Astrocyte (in vitro differentiated cells and primary cell): ENCODE measurements around the gene TMUB1. TPM values are rescaled to one million over a fixed set of nuclear protein-coding genes. Genes with fewer than 3 reads are reported as not detected.

Source experiments
- DNase-seq: peaks from one replicate; pipeline ENCODE4 v3.0.0-alpha.2; 2010; ENCODE audit warnings: low read depth
- FAIRE-seq: peaks from 2 replicates; lab custom pipeline; 2011; peaks lifted over from hg19 to GRCh38; lab: Jason Lieb, UNC
- H2AFZ ChIP-seq: 2 replicates; pipeline ENCODE4 v1.6.0; 2012; ENCODE audit warnings: low read depth, low read length, inconsistent platforms
- H3K27ac ChIP-seq: 2 replicates; pipeline ENCODE4 v1.5.1; 2011; ENCODE audit warnings: low read depth, low read length, inconsistent platforms
- H3K27me3 ChIP-seq: 2 replicates; pipeline ENCODE4 v1.6.0; 2011; ENCODE audit warnings: low read length, inconsistent platforms; ENCODE audit not compliant: insufficient read depth
- H3K36me3 ChIP-seq: 2 replicates; pipeline ENCODE4 v1.5.1; 2011; ENCODE audit warnings: low read length, inconsistent platforms; ENCODE audit not compliant: insufficient read depth
- H3K4me1 ChIP-seq: 2 replicates; pipeline ENCODE4 v1.5.1; 2011; ENCODE audit warnings: low read length, inconsistent platforms; ENCODE audit not compliant: insufficient read depth
- H3K4me2 ChIP-seq: 2 replicates; pipeline ENCODE4 v1.6.0; 2012; ENCODE audit warnings: low read length, inconsistent platforms
- H3K4me3 ChIP-seq: 2 replicates; pipeline ENCODE4 v1.5.1; 2011; ENCODE audit warnings: low read depth, mild to moderate bottlenecking, low read length, inconsistent platforms; ENCODE audit not compliant: insufficient read depth
- H3K79me2 ChIP-seq: 2 replicates; pipeline ENCODE4 v1.6.0; 2012; ENCODE audit warnings: mild to moderate bottlenecking, low read length, inconsistent platforms; ENCODE audit not compliant: insufficient read depth
- H3K9ac ChIP-seq: 2 replicates; pipeline ENCODE4 v1.6.0; 2012; ENCODE audit warnings: mild to moderate bottlenecking, low read length, inconsistent platforms
- H3K9me3 ChIP-seq: 2 replicates; pipeline ENCODE4 v1.5.1; 2012; ENCODE audit warnings: low read depth, mild to moderate bottlenecking, low read length, inconsistent platforms; ENCODE audit not compliant: insufficient read depth
- H4K20me1 ChIP-seq: 2 replicates; pipeline ENCODE4 v1.6.0; 2012; ENCODE audit warnings: low read length, inconsistent platforms; ENCODE audit not compliant: insufficient read depth
- H3K27ac Mint-ChIP-seq: one replicate; pipeline ENCODE4 v1.8.0; 2021; ENCODE audit warnings: mild to moderate bottlenecking, mixed read lengths; ENCODE audit not compliant: unreplicated experiment
- H3K27me3 Mint-ChIP-seq: one replicate; pipeline ENCODE4 v1.8.0; 2021; ENCODE audit warnings: low read depth, mixed read lengths; ENCODE audit not compliant: unreplicated experiment
- H3K36me3 Mint-ChIP-seq: one replicate; pipeline ENCODE4 v1.8.0; 2021; ENCODE audit warnings: low read depth, mixed read lengths; ENCODE audit not compliant: unreplicated experiment
- H3K4me1 Mint-ChIP-seq: one replicate; pipeline ENCODE4 v1.8.0; 2021; ENCODE audit warnings: low read depth, mixed read lengths; ENCODE audit not compliant: unreplicated experiment
- H3K4me3 Mint-ChIP-seq: one replicate; pipeline ENCODE4 v1.8.0; 2021; ENCODE audit warnings: mild to moderate bottlenecking, moderate library complexity, mixed read lengths; ENCODE audit not compliant: unreplicated experiment
- H3K9me3 Mint-ChIP-seq: one replicate; pipeline ENCODE4 v1.8.0; 2021; ENCODE audit warnings: mild to moderate bottlenecking, mixed read lengths; ENCODE audit not compliant: unreplicated experiment
- CTCF ChIP-seq: IDR thresholded peaks from 2 replicates; pipeline ENCODE4 v1.5.1; 2011; ENCODE audit warnings: low read depth, mild to moderate bottlenecking, inconsistent platforms, low read length, moderate library complexity; ENCODE audit not compliant: insufficient read depth
- EZH2 ChIP-seq: IDR thresholded peaks from 2 replicates; pipeline ENCODE4 v1.6.1; 2012; ENCODE audit warnings: mild to moderate bottlenecking, low read length, inconsistent platforms; ENCODE audit not compliant: insufficient read depth
- total RNA-seq: library from RNA; stranded (reverse); gene quantifications from 2 replicates; pipeline ENCODE4 v1.2.1, GENCODE V29; 2021

Gene TMUB1
- total RNA-seq, 1 donor from 2014 or later = 42.9 TPM

- Histone ChIP-seq H3K36me3 (no peaks in the 10 kb centered on the region), H3K27ac (no peak overlapping the region), H3K4me3 (peak overlapping the region; percentile 44), H3K27me3 (no peaks in the 10 kb centered on the region), H2AFZ (no peak overlapping the region), H4K20me1 (peaks cover 79% of the 10 kb centered on the region), H3K9me3 (no peaks in the 10 kb centered on the region), H3K4me1 (peaks cover 30% of the 10 kb centered on the region), H3K9ac (peak overlapping the region; percentile 5), H3K79me2 (peaks cover 65% of the 10 kb centered on the region), H3K4me2 (peak overlapping the region; percentile 79)
- no peaks in the 10 kb centered on the region for H3K27me3 Mint-ChIP-seq
- H3K27ac Mint-ChIP-seq = peak overlapping the region; percentile 81
- peaks cover 32% of the 10 kb centered on the region for H3K4me1 Mint-ChIP-seq
- no peak for DNase-seq
- TF ChIP-seq EZH2 (no peak), CTCF (no peak)
- H3K9me3 Mint-ChIP-seq = no peaks in the 10 kb centered on the region
- peak overlapping the region; percentile 86 for H3K4me3 Mint-ChIP-seq
- H3K36me3 Mint-ChIP-seq = peaks cover 12% of the 10 kb centered on the region
- FAIRE-seq = no peak
Observed at GRCh38 chr7:151115121-151115835, 32.0 kb upstream of the TMUB1 start.

GRCh38 chr7:151114151-151115090 lies 31.1 kb upstream of the TMUB1 start:
- peak overlapping the region; percentile 80 for H3K27ac ChIP-seq
- H3K36me3 Mint-ChIP-seq = peaks cover 11% of the 10 kb centered on the region
- peak overlapping the region; percentile 65 for H3K9ac ChIP-seq
- H3K4me2 ChIP-seq = peak overlapping the region; percentile 79
- peaks cover 33% of the 10 kb centered on the region for H3K4me1 Mint-ChIP-seq
- no peaks in the 10 kb centered on the region for H3K27me3 ChIP-seq
- no peak for DNase-seq
- no peaks in the 10 kb centered on the region for H3K9me3 ChIP-seq
- peaks cover 30% of the 10 kb centered on the region for H3K4me1 ChIP-seq
- H4K20me1 ChIP-seq = peaks cover 84% of the 10 kb centered on the region
- H3K9me3 Mint-ChIP-seq = no peaks in the 10 kb centered on the region
- FAIRE-seq = no peak
- H3K79me2 ChIP-seq = peaks cover 73% of the 10 kb centered on the region
- peak overlapping the region; percentile 45 for H3K4me3 ChIP-seq
- H3K4me3 Mint-ChIP-seq = peak overlapping the region; percentile 84
- H3K36me3 ChIP-seq = no peaks in the 10 kb centered on the region
- peak overlapping the region; percentile 24 for H2AFZ ChIP-seq
- no peaks in the 10 kb centered on the region for H3K27me3 Mint-ChIP-seq
- peak overlapping the region; percentile 97 for H3K27ac Mint-ChIP-seq
- TF ChIP-seq EZH2 (no peak), CTCF (no peak)
